Stimulated activated naive CD8-positive, alpha-beta T cell treated with anti-CD3 and anti-CD28 coated beads, Interleukin-15, amount 100 ng/mL, for 72 hours (primary cell): Measurements from ENCODE around the gene ANGPTL2.
A peak's percentile ranks its signal among the peaks of the same experiment; 100 is the strongest.

Experiments used
- ATAC-seq: fragments of 150-1000 bp; cut with Tn5 transposase; 2 replicates; pipeline ENCODE4 v1.10.0; 2021; ENCODE audit warnings: mild to moderate bottlenecking, moderate library complexity
- DNase-seq, 2 donors: peaks; one replicate each; pipeline ENCODE4 v3.0.0; 2021 to 2022
- H3K27ac Mint-ChIP-seq, 2 donors: one replicate each; pipeline ENCODE4 v1.8.0; 2022; ENCODE audit warnings: mild to moderate bottlenecking in 2 of 2, mixed read lengths in 2 of 2, moderate library complexity in 2 of 2
- H3K27me3 Mint-ChIP-seq: one replicate; pipeline ENCODE4 v1.8.0; 2022; ENCODE audit warnings: mixed read lengths
- H3K4me1 Mint-ChIP-seq: one replicate; pipeline ENCODE4 v1.8.0; 2022; ENCODE audit warnings: mild to moderate bottlenecking, mixed read lengths
- H3K4me3 Mint-ChIP-seq, 2 donors: one replicate each; pipeline ENCODE4 v1.8.0; 2022; ENCODE audit warnings: mild to moderate bottlenecking in 2 of 2, mixed read lengths in 2 of 2, moderate library complexity in 1 of 2
- H3K9me3 Mint-ChIP-seq, 2 donors: one replicate each; pipeline ENCODE4 v1.8.0; 2022; ENCODE audit warnings: mixed read lengths in 2 of 2

Gene ANGPTL2

DNA sequence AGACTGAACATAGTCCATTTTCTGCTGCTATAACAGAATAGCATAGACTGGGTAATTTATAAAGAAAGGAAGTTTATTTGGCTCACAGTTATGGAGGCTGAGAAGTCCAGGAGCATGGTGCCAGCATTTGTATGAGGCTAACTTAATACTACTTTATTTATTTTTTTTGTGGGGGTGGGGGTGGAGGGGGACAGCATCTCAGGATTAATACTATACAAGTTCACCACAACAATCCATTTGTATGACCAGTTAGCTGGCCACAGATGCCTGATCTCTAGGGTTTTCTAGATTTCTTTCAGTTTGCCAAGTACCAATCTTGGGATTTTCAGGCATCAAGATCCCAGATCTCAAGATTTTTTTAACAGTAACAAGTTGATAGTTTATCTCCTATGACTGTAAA is 20.3 kb downstream of the ANGPTL2 start:
- no peak for ATAC-seq
- DNase-seq: no peak
- Mint-ChIP-seq H3K27ac (peak overlapping the region in 1 of 2 donors; percentile 17), H3K9me3 (no peaks in the 10 kb centered on the region), H3K4me1 (no peaks in the 10 kb centered on the region), H3K27me3 (no peaks in the 10 kb centered on the region), H3K4me3 (no peak overlapping the region)

DNA sequence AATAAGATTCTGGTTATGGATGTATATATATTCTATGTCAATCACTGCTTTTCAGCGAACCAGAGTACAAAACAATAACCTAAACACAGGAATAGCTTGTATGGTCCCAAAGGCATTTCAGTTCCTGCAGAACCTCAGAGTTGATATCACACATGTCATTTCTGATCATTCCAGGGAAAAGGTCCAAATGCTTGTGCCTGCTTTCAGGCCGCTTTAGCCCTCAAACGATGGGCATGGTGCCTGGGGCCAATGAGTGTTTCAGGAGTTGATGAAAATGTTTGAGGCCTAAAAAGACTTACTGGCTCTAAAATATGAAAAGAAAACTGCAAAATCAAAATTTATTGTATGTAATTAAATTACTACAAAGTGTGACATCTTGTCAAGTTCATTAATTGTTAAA is 22.8 kb downstream of the ANGPTL2 start:
- no peaks in the 10 kb centered on the region for H3K9me3 Mint-ChIP-seq
- no peak overlapping the region for H3K4me3 Mint-ChIP-seq
- no peaks in the 10 kb centered on the region for H3K4me1 Mint-ChIP-seq
- H3K27ac Mint-ChIP-seq: no peak overlapping the region
- DNase-seq (no peak), ATAC-seq (no peak)
- no peaks in the 10 kb centered on the region for H3K27me3 Mint-ChIP-seq

DNA sequence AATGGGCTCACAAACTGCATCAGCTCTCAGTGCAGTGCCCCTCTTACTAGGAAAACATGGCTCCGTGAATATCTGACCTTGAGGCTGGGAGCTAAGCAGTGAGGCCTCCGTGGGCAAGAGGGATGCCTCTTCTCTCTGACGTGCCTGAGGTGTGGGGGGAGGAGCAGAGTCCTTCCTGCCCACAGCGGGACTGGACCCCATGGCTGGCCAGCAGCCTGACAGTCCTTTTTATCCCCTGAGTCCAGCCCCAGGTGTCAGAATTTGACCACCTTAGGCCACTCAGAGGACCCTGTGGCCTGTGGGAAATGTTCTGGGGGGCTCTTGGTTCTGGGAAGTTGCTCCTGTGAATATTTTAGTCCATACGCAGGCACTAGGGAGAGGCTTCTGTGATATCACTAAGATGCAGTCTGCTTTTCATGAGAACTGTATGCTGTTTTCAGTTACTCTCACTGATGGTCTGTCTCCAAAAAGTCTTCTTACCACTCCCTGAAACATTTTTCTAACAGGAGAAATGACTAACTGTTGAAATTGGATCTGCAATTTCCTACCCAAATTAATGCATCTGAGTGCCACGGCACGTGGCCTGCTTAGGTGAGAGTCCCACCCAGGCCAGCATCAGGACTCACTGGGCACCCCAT is 23.4 kb downstream of the ANGPTL2 start:
- Mint-ChIP-seq H3K27me3 (no peaks in the 10 kb centered on the region), H3K27ac (no peak overlapping the region), H3K9me3 (no peaks in the 10 kb centered on the region), H3K4me3 (no peak overlapping the region), H3K4me1 (no peaks in the 10 kb centered on the region)
- ATAC-seq: no peak
- DNase-seq: no peak

DNA sequence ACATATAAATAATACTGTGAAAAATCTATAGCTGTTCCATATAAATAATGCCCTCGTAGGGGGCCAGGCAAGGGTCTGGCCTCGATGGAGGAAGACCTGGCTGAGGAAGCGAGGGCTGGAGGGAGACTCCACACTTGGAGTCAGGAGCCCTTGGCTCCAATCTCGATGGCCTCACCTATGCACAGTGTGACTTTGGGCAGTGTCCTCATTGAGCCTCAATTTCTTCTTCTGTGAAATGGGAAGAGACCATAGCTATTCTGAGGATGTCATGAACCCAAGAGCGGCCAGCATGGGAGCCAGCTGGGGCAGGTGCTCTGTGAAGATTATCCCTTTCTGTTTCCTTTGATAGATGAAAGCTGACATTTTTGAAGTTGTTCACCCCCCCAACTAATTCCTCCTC is 24.8 kb downstream of the ANGPTL2 start:
- no peak overlapping the region for H3K27ac Mint-ChIP-seq
- no peaks in the 10 kb centered on the region for H3K27me3 Mint-ChIP-seq
- DNase-seq (no peak), ATAC-seq (no peak)
- H3K4me1 Mint-ChIP-seq: no peaks in the 10 kb centered on the region
- no peak overlapping the region for H3K4me3 Mint-ChIP-seq
- no peaks in the 10 kb centered on the region for H3K9me3 Mint-ChIP-seq

DNA sequence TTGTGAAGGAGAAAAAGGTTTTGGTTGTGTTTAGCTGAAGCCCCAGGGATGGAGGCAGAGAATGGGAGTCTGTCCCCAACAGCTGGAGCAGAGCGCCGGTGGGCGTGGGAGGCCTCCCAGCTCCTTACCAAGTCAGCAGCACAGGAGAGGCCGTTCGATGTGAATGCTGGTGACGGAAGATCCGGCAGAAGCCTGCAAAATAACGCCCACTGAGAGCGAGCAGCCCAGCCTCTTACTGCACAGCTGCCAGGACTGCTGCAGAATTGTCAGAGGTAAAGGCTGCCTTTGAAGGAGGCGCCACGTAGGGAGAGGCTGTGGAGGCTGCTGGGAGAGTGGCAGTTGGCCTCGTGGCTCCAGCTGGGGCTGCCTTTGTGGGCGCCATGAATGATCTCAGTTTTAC is 26.2 kb downstream of the ANGPTL2 start:
- peak; percentile 18 for ATAC-seq
- no peaks in the 10 kb centered on the region for H3K4me1 Mint-ChIP-seq
- H3K27me3 Mint-ChIP-seq: no peaks in the 10 kb centered on the region
- no peak for DNase-seq
- H3K9me3 Mint-ChIP-seq: no peaks in the 10 kb centered on the region
- H3K27ac Mint-ChIP-seq: no peak overlapping the region
- H3K4me3 Mint-ChIP-seq: no peak overlapping the region

DNA sequence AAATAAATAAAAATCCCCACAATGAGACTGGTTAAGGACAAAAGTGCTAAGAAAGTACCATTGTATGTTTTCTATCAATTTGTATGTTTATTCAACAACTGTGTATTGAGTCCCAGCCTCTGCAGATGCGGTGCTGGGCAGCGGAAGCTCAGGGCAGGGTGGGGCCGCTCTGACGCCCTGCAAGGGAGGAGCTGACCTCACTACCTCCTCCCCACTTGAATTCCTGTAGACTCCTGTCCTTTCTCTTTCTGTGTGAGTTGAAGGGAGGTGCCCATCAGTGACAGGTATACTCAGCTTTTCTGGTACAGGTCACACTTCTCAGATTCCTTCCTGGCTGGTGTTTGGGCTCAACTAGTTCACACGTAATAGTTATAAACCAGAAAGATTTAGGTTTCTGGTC is 27.0 kb downstream of the ANGPTL2 start:
- Mint-ChIP-seq H3K27ac (no peak overlapping the region), H3K4me1 (no peaks in the 10 kb centered on the region), H3K27me3 (no peaks in the 10 kb centered on the region), H3K9me3 (no peaks in the 10 kb centered on the region), H3K4me3 (no peak overlapping the region)
- ATAC-seq: no peak
- DNase-seq: no peak

DNA sequence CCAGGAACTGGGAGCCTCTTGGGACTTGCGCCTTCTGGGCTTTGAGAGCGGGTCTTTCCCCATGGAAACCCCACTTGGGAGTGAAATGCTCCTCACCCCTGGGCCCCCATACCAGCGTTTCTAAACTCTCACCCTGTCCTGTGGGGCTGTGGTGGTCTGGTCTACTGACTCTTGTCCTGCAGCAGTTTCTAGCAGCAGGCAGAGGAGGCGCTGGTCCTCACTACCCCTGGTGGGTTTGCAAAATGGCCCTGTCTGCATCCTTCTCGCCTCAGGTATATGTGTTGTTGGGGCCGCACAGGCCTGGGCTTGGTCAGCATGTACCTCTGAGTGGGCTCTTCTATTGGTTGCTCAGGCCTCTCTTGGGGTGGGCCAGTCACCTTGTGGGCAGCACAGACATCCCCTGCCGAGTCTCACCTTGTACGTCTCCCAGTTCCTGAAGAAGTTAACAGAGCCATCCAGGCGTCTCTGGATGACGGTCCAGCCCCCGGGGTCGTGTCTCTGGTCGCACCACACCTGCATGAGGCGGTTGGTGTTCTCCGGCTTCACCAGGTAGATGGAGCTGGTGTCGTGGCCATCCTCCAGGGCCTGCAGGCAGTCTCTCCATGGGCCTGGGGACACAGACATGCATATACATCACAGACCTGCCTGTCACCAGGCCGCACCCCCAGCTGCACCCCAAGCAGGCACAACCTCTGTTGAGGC is 29.0 kb downstream of the ANGPTL2 start:
- H3K4me1 Mint-ChIP-seq: no peaks in the 10 kb centered on the region

DNA sequence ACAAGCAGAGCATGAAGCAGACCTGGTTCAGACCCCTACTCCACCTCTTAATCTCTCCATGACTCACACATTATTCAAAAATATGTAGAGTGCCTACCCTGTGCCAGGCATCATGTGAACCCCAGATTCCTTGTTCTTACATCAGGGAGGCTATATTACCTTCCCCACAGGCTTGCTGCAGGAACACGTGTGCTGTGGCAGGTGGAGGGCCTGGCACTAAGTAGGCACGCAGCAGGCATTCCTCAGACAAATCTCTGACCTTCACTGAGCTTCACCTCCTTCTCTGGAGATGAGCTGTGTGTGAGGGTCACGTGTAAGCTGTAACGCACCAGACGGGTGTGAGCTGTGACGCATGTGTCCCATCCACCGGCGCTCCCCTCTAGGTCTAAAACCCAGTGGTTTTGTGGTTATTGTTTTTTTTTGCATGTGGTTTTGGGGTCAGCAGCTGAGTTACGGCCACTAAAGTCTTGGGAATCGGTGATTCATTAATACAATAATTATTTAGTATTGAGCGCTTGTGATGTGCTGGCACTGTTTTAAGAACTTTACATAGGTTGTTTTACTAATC is 30.3 kb downstream of the ANGPTL2 start:
- DNase-seq (no peak), ATAC-seq (no peak)
- no peak overlapping the region for H3K4me3 Mint-ChIP-seq
- no peaks in the 10 kb centered on the region for H3K27me3 Mint-ChIP-seq
- no peak overlapping the region for H3K27ac Mint-ChIP-seq
- H3K9me3 Mint-ChIP-seq: no peaks in the 10 kb centered on the region
- no peaks in the 10 kb centered on the region for H3K4me1 Mint-ChIP-seq

More for the DNA sequence above, 29.0 kb downstream of the ANGPTL2 start:
- ATAC-seq: no peak
- Mint-ChIP-seq H3K9me3 (no peaks in the 10 kb centered on the region), H3K27ac (peak overlapping the region in 1 of 2 donors; percentile 79), H3K4me3 (no peak overlapping the region), H3K27me3 (no peaks in the 10 kb centered on the region)
- no peak for DNase-seq

DNA sequence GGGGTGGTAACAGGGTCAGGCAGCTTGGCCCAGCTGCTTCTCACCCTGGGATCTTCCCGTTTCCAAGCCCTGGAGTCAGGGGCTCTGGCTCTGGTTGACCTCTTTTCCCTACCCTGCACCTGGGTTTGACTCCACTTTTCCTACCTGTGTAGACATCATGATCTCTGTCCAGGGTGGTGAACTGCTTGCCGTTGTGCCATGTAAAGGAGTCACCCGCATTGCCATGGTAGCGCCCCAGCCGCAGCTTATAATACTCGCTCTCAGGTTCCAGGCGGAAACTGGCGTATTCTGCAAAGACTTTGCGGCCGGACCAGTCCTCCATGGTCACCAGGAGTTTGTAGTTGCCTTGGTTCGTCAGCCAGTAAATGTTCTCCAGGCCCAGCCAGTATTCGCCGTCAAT is 30.9 kb downstream of the ANGPTL2 start:
- Mint-ChIP-seq H3K4me1 (no peaks in the 10 kb centered on the region), H3K4me3 (no peak overlapping the region), H3K27me3 (peaks cover 6% of the 10 kb centered on the region), H3K9me3 (no peaks in the 10 kb centered on the region), H3K27ac (no peak overlapping the region)
- ATAC-seq: no peak
- DNase-seq: no peak

DNA sequence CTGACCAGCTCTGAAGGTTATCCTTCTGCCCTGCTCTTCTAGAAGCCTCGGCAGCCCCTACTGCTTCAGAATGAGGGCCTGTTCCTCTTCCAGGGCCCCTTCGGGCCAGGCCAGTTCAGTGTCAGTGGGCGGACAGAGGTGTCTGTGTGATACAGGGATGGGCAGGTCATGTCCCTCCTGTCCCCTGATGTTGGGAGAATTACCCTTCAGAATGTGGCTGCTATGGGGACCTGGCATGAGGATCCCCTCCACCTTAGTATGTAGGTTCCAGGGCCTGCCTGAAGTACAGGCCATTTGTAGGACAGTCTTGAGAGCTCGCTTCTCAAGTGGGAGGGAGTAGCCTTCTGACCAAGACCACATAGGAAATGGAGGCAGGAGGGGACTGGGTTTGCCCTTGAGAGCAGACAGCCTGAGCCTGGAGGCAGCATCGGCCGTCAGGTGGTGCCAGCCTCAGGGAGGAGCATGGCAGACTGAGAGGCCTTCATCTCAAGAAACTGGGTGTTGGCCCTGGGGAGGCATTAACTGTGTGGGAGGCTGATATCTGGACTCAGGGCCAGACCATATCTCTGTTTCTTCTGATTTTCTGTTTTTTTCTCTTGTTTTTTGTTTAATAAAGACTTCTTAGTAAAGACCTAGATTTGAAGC is 32.0 kb downstream of the ANGPTL2 start:
- Mint-ChIP-seq H3K4me3 (no peak overlapping the region), H3K9me3 (no peaks in the 10 kb centered on the region), H3K27me3 (peaks cover 16% of the 10 kb centered on the region), H3K4me1 (no peaks in the 10 kb centered on the region), H3K27ac (no peak overlapping the region)
- DNase-seq (no peak), ATAC-seq (no peak)

DNA sequence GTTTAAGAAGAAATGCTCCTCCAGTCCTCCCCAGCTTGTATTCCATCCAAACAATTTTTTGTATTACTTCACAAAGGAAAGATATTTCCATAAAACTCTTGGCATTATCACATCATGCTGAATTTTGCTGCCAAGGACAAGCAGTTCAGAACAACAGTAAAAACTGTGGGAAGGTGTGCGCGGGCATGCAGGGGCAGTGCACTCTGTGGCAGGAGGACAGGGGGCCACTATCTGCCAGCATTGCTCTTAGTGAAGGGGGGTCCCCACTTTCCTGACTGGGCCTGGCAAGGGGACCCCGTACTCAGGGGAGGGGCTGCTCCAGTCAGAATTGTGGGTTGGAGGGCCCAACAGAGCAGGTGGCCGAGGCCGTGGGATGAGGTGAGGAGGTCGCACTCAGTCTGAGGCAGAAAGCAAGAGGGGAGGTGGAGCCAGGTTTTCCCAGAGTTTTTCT is 32.8 kb downstream of the ANGPTL2 start:
- DNase-seq (no peak), ATAC-seq (no peak)
- Mint-ChIP-seq H3K27ac (no peak overlapping the region), H3K4me3 (no peak overlapping the region), H3K27me3 (peaks cover 20% of the 10 kb centered on the region), H3K9me3 (no peaks in the 10 kb centered on the region), H3K4me1 (peaks cover 5% of the 10 kb centered on the region)

DNA sequence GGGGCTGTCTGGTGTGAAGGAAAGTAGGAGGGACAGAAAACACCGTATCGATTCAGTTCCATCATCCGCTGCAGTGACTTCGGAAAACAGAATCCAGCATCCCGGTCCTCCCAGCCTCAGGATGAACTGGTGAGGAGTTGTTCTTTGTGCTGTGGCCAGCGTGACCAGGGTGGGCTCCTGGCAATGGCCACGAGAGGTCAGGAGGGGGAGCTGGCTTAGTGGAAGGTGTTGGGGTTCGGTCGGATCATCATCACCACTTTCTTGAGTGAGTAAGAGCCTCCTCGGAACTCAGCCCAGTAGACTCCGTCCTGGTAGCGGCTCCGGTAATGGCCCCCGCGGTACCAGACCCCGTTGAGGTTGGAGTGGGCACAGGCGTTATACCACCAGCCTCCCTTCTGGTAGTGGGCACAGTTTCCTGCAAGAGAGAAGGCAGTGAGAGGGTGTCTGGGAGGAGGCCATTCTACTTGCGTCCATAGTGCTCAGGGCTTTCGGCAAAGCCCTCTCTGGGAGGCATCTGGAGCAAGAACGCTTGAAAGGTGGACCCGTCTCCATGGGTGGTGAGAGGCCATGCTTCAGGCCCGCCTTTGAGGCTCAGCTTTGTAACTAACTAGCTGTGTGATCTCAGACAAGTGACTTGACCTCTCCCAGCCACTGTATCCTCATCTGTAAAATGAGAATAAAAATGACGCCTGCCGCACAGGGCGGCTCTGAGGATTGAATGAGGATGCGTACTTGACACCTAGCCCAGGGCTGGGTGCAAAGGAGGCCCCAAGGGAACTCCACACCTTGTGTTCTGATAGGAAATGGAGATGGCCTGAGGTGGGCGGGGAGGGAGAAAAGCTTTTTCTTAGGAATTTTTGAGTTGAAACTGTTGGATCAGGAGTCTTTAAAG is 33.5 kb downstream of the ANGPTL2 start:
- DNase-seq: no peak
- H3K9me3 Mint-ChIP-seq: no peaks in the 10 kb centered on the region
- no peak for ATAC-seq
- H3K4me1 Mint-ChIP-seq: peaks cover 12% of the 10 kb centered on the region
- peaks cover 27% of the 10 kb centered on the region for H3K27me3 Mint-ChIP-seq
- H3K27ac Mint-ChIP-seq: no peak overlapping the region
- no peak overlapping the region for H3K4me3 Mint-ChIP-seq

DNA sequence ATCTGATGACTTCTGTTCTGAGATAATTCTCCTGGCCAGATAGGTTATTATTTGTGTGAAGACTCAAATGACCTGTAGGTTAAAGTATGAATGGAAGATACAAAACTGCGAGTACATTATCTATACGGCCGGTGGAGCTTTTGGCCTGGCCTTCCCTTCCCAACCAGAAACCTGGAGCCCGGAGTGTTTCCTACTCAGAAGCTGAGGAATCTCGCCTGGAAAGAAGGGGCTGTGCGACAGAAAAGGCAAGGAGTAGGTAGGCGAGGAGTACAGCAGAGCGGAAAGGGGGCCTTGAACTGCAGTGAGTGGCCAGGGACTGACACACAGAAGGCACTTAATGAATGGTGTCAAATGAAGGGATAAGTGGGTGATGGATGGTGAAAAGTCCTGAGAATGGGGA is 34.6 kb downstream of the ANGPTL2 start:
- no peak for DNase-seq
- H3K27me3 Mint-ChIP-seq: peaks cover 31% of the 10 kb centered on the region
- no peak for ATAC-seq

DNA sequence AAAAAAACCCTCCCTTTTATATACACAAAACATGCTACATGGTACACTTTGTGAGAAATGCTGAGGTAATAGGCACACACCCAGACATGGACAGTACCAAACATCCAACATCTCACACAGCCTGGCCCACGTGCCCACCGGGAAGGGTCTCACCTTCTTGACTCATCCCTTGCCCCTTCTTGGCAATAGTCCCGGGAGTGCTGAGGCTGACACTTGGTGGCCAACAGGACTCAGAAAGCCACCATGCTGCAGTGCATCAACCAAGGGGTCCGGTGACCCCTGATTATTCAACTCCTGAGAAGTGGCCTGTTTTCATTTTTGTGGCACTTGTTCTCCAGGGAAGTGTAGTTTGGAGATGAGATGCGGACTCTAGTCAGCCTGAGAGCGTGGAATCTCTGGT is 35.0 kb downstream of the ANGPTL2 start:
- no peak overlapping the region for H3K4me3 Mint-ChIP-seq
- ATAC-seq (no peak), DNase-seq (no peak)
- no peak overlapping the region for H3K27ac Mint-ChIP-seq
- peaks cover 12% of the 10 kb centered on the region for H3K4me1 Mint-ChIP-seq
- no peaks in the 10 kb centered on the region for H3K9me3 Mint-ChIP-seq
- H3K27me3 Mint-ChIP-seq: peaks cover 35% of the 10 kb centered on the region

More for the DNA sequence above, 34.6 kb downstream of the ANGPTL2 start:
- Mint-ChIP-seq H3K27ac (peak overlapping the region in 1 of 2 donors; percentile 47), H3K4me1 (peaks cover 12% of the 10 kb centered on the region), H3K4me3 (no peak overlapping the region), H3K9me3 (no peaks in the 10 kb centered on the region)

DNA sequence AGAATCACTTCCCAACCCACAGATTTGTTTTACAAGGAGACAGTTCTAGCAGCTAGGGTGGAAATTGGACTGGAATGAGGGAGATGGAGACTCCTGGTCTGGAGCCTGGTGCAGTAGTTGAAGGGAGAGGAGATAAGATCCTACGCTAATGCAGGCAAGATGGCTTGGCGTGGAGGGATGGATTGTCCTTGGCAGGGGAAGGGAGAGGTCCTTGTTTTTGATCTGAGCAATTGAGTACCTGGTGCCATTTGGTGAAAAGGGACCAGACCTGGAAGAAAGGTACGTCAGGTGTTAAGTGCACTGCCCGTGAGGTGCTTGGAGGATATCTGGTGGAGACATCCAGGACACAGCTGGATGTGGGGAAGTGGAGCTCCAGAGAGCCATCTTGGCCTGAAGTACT is 35.7 kb downstream of the ANGPTL2 start:
- H3K4me1 Mint-ChIP-seq: peaks cover 12% of the 10 kb centered on the region
- no peaks in the 10 kb centered on the region for H3K9me3 Mint-ChIP-seq
- no peak overlapping the region for H3K4me3 Mint-ChIP-seq
- ATAC-seq (no peak), DNase-seq (no peak)
- no peak overlapping the region for H3K27ac Mint-ChIP-seq
- H3K27me3 Mint-ChIP-seq: peaks cover 35% of the 10 kb centered on the region
